GM19193 (cell line): ENCODE measurements around the gene PIPOX.

Experiments used
- POLR2A ChIP-seq: IDR thresholded peaks from 4 replicates; pipeline ENCODE4 v1.6.1; 2011; ENCODE audit not compliant: insufficient read depth, insufficient read length; ENCODE audit errors: extremely low read depth

PIPOX gene

GRCh38 chr17:29050176-29050575, 7.2 kb downstream of the PIPOX start:
- TF ChIP-seq POLR2A, result no peak

- TF ChIP-seq POLR2A, result no peak
Measured at GRCh38 chr17:29051194-29051593, 8.3 kb downstream of the PIPOX start.

- no peak for TF ChIP-seq POLR2A
Measured at GRCh38 chr17:29051731-29052130, 8.8 kb downstream of the PIPOX start.

GRCh38 chr17:29054835-29055234, 11.9 kb downstream of the PIPOX start:
- TF ChIP-seq POLR2A, result no peak

GRCh38 chr17:29057361-29057760, 14.4 kb downstream of the PIPOX start:
- TF ChIP-seq POLR2A, result no peak

- TF ChIP-seq POLR2A, result no peak
Measured at GRCh38 chr17:29058391-29058790, 15.4 kb downstream of the PIPOX start.

- TF ChIP-seq POLR2A, result no peak
Measured at GRCh38 chr17:29059281-29059680, 16.3 kb downstream of the PIPOX start.

- TF ChIP-seq POLR2A, result no peak
Measured at GRCh38 chr17:29060475-29060874, 17.5 kb downstream of the PIPOX start.

GRCh38 chr17:29061036-29061435, 18.1 kb downstream of the PIPOX start:
- TF ChIP-seq POLR2A, result no peak

- TF ChIP-seq POLR2A, result no peak
Measured at GRCh38 chr17:29062215-29062614, 19.3 kb downstream of the PIPOX start.

- TF ChIP-seq POLR2A, result no peak
Measured at GRCh38 chr17:29063992-29064391, 21.1 kb downstream of the PIPOX start.

GRCh38 chr17:29066047-29066446, 23.1 kb downstream of the PIPOX start:
- no peak for TF ChIP-seq POLR2A

- TF ChIP-seq POLR2A, result no peak
Measured at GRCh38 chr17:29066606-29067005, 23.7 kb downstream of the PIPOX start.

- TF ChIP-seq POLR2A, result no peak
Measured at GRCh38 chr17:29068818-29069217, 25.9 kb downstream of the PIPOX start.

- TF ChIP-seq POLR2A, result no peak
Measured at GRCh38 chr17:29069526-29070041, 26.6 kb downstream of the PIPOX start.

- TF ChIP-seq POLR2A, result no peak
Measured at GRCh38 chr17:29070308-29070707, 27.4 kb downstream of the PIPOX start.

GRCh38 chr17:29070781-29071180, 27.8 kb downstream of the PIPOX start:
- TF ChIP-seq POLR2A, result no peak
